HuH-7 (cell line): Measurements from ENCODE around the gene TMOD3.
"Not testable (repeated sequence)": the region's sequence is repeated elsewhere in the genome, so short reads cannot be mapped to it uniquely, and the experiment has no call there.

Source experiments
- DNase-seq: peaks from one replicate; pipeline ENCODE4 v3.0.0; 2011; ENCODE audit warnings: low spot score

TMOD3 gene

DNA sequence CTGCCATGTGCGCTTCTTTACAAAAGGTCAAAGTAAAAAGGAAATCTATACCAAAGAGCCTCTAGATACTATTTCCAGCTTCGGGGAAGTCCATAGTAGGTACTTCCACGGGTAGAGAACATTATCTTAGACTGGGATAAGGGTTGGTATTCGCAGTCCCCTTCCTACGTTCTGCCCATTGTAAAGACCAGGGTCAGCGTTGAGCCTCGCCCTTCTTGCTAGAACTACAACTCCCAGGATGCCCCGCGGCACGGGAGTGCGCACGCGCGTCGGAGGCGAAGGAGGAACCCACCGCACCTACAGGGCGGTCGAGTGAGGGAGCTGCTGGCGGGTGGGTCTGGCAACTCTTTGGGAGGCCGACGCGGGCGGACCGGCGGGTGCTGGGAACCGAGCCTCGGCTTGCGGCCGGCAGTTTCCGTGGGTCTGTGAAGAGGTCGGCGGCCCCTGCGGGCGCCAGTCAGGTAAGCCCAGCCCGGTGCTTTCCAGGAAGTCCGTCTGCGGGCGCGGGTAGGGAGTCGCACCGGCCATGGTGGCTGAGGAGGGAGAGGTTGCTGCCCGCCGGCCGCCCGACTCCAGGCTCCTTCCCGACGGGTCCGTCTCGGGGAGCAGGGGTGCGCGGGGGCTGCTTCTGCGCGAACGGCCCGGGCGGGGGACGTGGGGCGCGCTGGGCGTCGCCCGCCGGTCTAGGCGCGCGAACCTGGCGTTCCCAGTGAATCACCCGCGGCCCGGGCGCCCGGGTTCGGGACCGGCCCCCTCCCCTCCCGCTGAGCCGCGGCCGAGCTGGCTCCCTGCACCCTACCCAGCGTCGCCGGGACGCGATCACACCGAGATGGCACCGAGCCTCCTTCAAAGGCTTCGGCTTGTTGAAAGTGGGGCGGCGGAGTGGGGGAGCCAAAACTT, at the start of gene TMOD3:
TSS of gene TMOD3 (plus strand) at position 278 of the 900 bp plus-strand sequence. CDS start 33,232 bp downstream, outside the sequence.
- peak; percentile 87 for DNase-seq

- no peak for DNase-seq
Observed at GRCh38 chr15:51780636-51781035, 48.8 kb upstream of the TMOD3 start.

DNA sequence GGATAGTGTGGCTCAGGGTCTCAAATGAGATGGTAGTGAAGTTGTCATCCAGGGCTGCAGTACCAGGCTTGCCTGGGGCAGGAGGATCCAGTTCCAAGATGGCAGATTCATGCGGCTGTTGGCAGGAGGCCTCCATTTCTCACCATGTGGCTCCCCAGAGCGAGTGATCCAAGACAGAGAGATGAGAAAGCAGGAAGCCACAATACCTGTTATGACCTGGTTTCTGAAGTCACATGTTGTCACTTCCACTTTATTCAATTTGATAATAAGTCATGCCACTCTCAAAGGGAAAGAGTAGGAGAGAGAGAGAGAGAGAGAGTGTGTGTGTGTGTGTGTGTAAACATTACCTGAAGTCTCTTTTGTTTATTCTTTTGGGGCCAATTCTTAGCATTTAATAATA, 47.9 kb upstream of the TMOD3 start:
- DNase-seq = no peak

DNA sequence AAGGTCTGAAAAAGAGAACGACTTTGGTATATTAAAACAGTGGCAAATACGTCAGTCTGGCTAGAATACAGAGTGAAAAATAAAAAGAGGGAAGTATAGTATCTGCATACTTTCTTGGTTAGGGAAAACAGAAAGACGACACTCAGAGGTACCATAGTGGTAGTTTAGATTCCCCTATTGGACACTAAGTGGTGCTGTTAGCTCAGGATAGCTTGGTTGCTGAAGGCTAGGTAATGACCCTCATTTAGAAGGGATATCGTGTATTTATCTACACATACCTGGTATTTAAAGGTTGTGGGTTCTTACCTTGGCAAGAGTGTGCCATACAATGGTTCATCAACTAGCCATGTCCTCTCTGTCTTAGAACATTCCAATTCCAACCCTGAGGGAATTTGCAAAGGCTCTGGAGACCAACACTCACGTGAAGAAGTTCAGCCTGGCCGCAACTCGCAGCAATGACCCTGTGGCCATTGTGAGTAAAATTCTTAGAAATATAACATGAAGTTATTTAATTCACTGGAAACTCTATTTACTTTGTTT, 47.0 kb upstream of the TMOD3 start:
- peak; percentile 32 for DNase-seq

- DNase-seq = no peak
Observed at GRCh38 chr15:51783967-51784366, 45.5 kb upstream of the TMOD3 start.

DNA sequence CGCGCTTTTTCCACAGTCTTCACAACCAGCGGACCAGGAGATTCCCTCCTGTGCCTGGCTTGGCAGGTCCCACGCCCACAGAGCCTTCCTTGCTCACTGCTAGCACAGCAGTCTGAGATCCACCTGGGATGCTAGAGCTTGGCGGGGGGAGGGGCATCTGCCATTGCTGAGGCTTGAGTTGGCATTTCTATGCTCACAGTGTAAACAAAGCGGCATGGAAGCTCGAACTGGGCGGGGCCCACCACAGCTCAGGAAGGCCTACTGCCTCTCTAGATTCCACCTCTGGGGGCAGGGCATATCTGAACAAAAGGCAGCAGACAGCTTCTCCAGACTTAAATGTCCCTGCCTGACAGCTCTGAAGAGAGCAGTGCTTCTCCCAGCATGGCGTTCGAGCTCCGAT, 42.3 kb upstream of the TMOD3 start:
- not testable (repeated sequence) for DNase-seq

GRCh38 chr15:51792474-51792873, 37.0 kb upstream of the TMOD3 start:
- not testable (repeated sequence) for DNase-seq

GRCh38 chr15:51793521-51794305, 35.7 kb upstream of the TMOD3 start:
- no peak for DNase-seq

DNA sequence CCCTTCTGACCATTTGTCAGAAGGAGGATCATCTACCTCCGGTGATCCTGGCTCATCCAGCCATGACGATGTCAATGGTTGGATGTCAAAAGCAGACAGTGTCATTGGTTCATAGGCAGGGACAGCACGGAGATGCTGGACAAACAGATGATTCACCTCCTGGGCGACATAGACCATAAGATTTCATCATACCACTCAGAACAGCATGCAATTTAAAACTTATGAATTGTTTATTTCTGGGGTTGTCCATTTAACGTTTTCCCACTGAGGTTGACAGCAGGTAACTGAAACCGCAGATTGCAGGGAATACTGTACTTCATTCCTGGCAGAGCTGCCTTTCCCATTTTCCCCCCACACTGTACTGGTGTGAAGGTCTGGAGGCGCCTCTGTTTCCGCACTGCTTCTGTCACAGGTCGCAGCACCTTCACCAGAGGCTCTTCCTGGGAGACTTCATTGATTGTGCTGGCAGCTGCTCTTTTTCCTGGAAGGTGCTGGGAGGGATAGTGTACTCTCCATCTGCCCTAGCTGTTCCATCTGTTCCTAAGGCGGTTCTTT, 32.5 kb upstream of the TMOD3 start:
- no peak for DNase-seq

GRCh38 chr15:51798281-51798680, 31.2 kb upstream of the TMOD3 start:
- DNase-seq = no peak

- DNase-seq = no peak
Observed at GRCh38 chr15:51799282-51800252, 29.9 kb upstream of the TMOD3 start.

- DNase-seq = peak; percentile 44
Observed at GRCh38 chr15:51801391-51801835, 28.0 kb upstream of the TMOD3 start.

GRCh38 chr15:51802593-51802992, 26.9 kb upstream of the TMOD3 start:
- DNase-seq = no peak

DNA sequence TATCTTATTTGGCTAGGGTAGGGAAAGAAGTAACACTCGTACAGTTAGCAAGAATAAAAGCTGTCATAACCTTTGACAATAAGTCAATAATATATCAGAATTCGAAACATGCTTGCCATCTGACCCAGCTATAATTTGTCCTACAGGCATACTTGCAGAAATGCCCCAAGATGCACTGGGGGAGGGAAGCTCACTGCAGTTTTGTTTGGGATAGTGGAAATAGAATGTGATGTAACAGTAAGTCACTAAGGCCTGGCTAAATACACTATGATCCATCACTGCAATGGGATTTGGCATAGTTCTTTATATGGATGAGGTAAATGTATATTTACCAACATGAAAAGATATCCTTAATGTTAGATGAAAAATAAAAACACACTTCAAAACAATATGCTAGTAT, 25.5 kb upstream of the TMOD3 start:
- no peak for DNase-seq

- no peak for DNase-seq
Observed at GRCh38 chr15:51806123-51806522, 23.3 kb upstream of the TMOD3 start.

DNA sequence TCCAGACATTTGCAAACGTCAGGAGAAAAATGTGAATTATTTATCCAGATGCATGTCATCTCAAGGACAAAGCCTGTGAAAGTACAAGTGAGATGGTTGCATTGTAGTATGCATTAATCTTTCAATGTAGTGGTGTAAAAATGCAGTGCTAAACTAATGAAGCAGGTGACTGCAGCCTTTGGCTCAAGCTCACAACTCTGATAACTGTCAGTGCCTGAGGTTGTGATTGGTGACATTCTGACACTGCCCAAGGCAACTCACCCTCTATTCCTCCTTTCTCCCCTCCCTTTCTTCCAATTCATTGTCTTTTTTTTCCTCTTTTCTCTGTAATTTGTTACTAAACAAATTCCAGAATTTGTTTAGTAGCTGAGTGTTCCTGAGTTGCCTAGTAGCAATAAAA, 20.0 kb upstream of the TMOD3 start:
- no peak for DNase-seq

- DNase-seq = no peak
Observed at GRCh38 chr15:51812598-51812997, 16.9 kb upstream of the TMOD3 start.

DNA sequence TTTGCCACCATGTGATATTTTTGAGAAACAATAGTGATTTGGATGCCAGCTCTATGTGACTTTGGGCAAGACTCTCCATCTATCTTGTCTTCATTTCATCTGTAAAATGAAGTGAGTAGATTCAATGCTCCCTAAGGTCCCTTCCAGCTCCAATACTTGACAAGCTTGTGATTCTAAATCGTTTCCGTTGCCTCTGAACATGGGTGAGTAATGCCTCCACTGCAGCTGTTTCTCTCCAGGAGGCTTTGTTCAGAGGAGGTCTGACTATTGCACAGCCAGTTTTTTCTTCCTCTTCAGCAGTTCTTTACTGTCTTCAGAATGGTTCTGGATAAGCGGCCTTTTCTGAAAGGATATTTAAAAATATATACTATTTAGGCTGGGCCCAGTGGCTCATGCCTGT, 14.8 kb upstream of the TMOD3 start:
- DNase-seq = no peak

GRCh38 chr15:51816611-51817010, 12.8 kb upstream of the TMOD3 start:
- no peak for DNase-seq

DNA sequence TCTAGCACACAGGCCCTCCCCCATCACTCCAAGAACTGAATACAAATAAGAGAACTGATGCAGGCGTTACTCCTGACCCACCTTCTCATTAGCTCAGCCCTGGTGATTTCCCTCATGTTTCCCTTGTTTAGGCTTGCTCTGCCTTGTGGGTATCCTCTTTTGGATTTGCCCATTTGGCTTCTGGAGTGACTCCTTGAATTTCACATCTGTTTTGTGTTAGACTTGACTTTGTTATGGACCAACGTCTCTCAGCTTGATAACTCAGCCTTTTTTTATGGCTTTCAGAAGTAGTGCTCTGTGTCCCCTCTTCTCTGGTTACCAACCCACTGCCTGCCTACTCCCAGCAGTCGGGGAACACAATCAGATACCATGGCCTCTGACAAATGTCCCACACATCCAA, 11.3 kb upstream of the TMOD3 start:
- DNase-seq = no peak

GRCh38 chr15:51825698-51826097, 3.8 kb upstream of the TMOD3 start:
- no peak for DNase-seq
